ENCODE results near the gene JARID2.

- TF ChIP-seq CTCF (IDR thresholded peaks at IDR 0.05; ENCODE audit: insufficient read depth, low read length, poor library complexity, severe bottlenecking) (no peak), EZH2phosphoT487 (conservative IDR thresholded peaks at IDR 0.05; ENCODE audit: low read length) (no peak)
Observed at GRCh38 chr6:15218401-15218800, 27.5 kb upstream of the JARID2 start.

Data from SU-DHL-6 (cell line).